Lower lobe of right lung (tissue), 2 donors: ENCODE data around the gene SHLD1. TPM values are rescaled to one million over a fixed set of nuclear protein-coding genes. Genes with fewer than 3 reads are reported as not detected.

Source experiments
- ATAC-seq, 2 donors: fragments of 200-7000 bp; cut with Tn5 transposase; one replicate each; pipeline ENCODE4 v1.9.1; 2020 to 2022; ENCODE audit warnings: mild to moderate bottlenecking in 2 of 2, moderate library complexity in 2 of 2
- DNase-seq: peaks from one replicate; pipeline ENCODE4 v3.0.0-alpha.2; 2020
- H3K27ac ChIP-seq: fragments of 200-600 bp; one replicate; pipeline ENCODE4 v1.8.0; 2022
- H3K27me3 ChIP-seq: fragments of 200-600 bp; one replicate; pipeline ENCODE4 v1.8.0; 2022; ENCODE audit warnings: low read depth
- H3K36me3 ChIP-seq: fragments of 200-600 bp; one replicate; pipeline ENCODE4 v1.8.0; 2022; ENCODE audit warnings: mild to moderate bottlenecking
- H3K4me1 ChIP-seq: fragments of 200-600 bp; one replicate; pipeline ENCODE4 v1.8.0; 2022
- H3K4me3 ChIP-seq: fragments of 200-600 bp; one replicate; pipeline ENCODE4 v1.8.0; 2022; ENCODE audit warnings: mild to moderate bottlenecking
- H3K9me3 ChIP-seq: fragments of 200-600 bp; one replicate; pipeline ENCODE4 v1.8.0; 2022
- intact Hi-C: fragments of 100-400 bp; cut with DNase I; formaldehyde crosslinking; loops from one replicate; pipeline ENCODE4 v1.11.0; 2022
- total RNA-seq: library from RNA; stranded (reverse); fragmentation: NEBNext Ultra II Directional; extraction: Animal tissue kit (Norgen Biotek cat#: 25700); gene quantifications from one replicate; pipeline ENCODE4 v1.2.1, GENCODE V29; 2021
- TF ChIP-seq, protein P1 (sequence below): fragments of 200-600 bp; IDR thresholded peaks from one replicate; pipeline ENCODE4 v1.8.0; 2022; ENCODE audit warnings: antibody characterized with exemption, mild to moderate bottlenecking
- donor health status: DM: no; HTN: yes; CAD: no; lungs with severe emphysema.

SHLD1 gene
- total RNA-seq, 1 donor from 2014 or later = 6.0 TPM

DNA sequence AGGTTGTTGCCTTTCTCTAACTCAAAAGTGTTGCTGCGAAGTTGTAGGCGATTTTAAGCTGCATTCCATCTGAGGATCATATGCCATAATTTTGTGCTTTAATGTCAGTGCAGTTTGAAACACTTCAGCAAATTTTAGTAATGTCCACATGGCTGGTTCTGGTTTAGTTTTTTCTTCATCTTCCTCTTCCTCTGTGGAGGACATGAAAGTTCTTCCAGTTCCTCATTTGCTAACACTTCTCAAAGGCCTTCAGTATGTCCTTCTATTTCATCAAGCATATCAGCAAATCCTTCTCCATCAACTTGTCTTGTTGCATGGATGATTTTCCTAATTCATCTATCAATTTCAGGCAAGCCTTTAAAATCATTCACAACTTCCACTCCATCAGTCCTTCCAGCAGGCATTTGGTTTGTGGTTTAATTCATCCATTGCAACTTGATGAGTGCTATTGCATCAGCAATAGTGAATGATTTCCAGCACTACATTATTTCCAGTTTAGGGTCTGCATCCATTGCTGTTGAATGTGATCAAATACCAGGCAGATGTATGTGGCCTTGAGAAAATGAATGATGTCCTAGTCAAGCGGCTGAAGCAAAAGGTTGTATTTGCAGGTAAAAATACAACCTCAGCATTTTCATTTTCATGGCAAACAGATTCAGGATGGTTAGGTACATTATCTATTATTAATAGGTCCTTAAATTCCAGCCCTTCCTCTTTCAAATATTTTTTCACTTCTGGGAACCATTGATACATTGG, 20.2 kb downstream of the SHLD1 start:
- Histone ChIP-seq H3K27ac (no peak overlapping the region), H3K4me1 (no peaks in the 10 kb centered on the region), H3K4me3 (no peak overlapping the region), H3K27me3 (no peaks in the 10 kb centered on the region), H3K9me3 (no peaks in the 10 kb centered on the region), H3K36me3 (peaks cover 36% of the 10 kb centered on the region)
- intact Hi-C loops = no loop called here
- DNase-seq (no peak), ATAC-seq (no peak)
- TF ChIP-seq, protein P1, sequence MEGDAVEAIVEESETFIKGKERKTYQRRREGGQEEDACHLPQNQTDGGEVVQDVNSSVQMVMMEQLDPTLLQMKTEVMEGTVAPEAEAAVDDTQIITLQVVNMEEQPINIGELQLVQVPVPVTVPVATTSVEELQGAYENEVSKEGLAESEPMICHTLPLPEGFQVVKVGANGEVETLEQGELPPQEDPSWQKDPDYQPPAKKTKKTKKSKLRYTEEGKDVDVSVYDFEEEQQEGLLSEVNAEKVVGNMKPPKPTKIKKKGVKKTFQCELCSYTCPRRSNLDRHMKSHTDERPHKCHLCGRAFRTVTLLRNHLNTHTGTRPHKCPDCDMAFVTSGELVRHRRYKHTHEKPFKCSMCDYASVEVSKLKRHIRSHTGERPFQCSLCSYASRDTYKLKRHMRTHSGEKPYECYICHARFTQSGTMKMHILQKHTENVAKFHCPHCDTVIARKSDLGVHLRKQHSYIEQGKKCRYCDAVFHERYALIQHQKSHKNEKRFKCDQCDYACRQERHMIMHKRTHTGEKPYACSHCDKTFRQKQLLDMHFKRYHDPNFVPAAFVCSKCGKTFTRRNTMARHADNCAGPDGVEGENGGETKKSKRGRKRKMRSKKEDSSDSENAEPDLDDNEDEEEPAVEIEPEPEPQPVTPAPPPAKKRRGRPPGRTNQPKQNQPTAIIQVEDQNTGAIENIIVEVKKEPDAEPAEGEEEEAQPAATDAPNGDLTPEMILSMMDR = no peak

DNA sequence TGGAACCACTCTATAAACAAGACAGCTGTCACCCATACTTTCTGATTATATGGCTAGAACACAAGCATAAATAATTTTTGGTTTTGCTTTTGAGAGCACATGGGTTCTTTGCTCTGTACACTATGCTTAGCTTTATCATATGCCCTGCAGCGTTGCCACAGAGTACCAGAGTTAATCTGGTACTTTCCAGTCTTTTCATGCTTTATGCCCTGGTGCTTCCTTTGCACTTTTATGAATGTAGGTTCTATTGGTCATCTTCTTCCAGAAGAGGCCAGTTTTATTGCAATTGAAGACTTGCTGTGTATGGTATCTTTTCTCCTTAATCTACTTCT, 20.8 kb downstream of the SHLD1 start:
- H3K4me1 ChIP-seq = no peaks in the 10 kb centered on the region
- intact Hi-C loops = no loop called here
- no peaks in the 10 kb centered on the region for H3K9me3 ChIP-seq
- H3K27ac ChIP-seq = no peak overlapping the region
- ATAC-seq (no peak), DNase-seq (no peak)
- no peaks in the 10 kb centered on the region for H3K27me3 ChIP-seq
- peaks cover 40% of the 10 kb centered on the region for H3K36me3 ChIP-seq
- no peak overlapping the region for H3K4me3 ChIP-seq
- TF ChIP-seq, protein P1 = no peak

DNA sequence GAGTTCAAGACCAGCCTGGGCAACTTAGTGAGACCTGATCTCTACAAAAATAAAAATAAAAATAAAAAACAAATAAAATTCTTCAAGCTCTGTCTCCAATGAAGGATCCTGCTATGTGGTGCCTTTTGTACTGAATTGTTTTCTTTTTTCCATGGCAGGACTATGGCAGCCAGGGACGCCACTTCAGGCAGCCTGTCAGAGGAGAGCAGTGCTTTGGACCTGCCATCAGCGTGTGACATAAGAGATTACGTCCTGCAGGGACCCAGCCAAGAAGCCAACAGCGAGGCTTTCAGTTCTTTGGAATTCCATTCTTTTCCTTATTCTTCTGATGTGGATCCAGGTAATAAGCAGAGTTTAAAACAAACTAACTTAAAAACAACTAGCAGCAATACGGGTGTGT, 22.5 kb downstream of the SHLD1 start:
- H3K27me3 ChIP-seq = no peaks in the 10 kb centered on the region
- TF ChIP-seq, protein P1 = no peak
- intact Hi-C loops = no loop called here
- H3K36me3 ChIP-seq = peaks cover 46% of the 10 kb centered on the region
- ATAC-seq (no peak), DNase-seq (no peak)
- H3K4me3 ChIP-seq = no peak overlapping the region
- H3K4me1 ChIP-seq = no peaks in the 10 kb centered on the region
- H3K9me3 ChIP-seq = no peaks in the 10 kb centered on the region
- H3K27ac ChIP-seq = no peak overlapping the region

DNA sequence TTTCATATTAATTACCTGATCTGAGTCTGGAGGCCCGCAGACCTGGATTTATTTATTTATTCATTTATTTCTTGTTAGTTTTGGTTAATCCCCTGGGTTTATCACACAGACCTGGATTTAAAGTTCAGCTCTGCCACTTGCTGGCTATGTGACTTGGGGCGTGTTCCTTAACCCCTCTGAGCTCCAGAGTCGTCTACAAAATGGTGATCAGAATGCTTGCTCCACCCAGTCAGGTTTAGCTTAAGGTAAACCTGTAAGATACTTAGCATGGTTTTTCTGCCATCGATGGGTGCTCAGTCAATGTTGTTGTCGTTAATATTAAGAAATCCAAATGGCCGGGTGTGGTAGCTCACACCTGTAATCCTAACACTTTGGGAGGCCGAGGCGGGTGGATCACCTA, 23.4 kb downstream of the SHLD1 start:
- peaks cover 40% of the 10 kb centered on the region for H3K36me3 ChIP-seq
- DNase-seq (no peak), ATAC-seq (no peak)
- H3K4me3 ChIP-seq = no peak overlapping the region
- no peaks in the 10 kb centered on the region for H3K4me1 ChIP-seq
- intact Hi-C loops = no loop called here
- H3K27me3 ChIP-seq = no peaks in the 10 kb centered on the region
- no peak overlapping the region for H3K27ac ChIP-seq
- TF ChIP-seq, protein P1 = no peak
- H3K9me3 ChIP-seq = no peaks in the 10 kb centered on the region

DNA sequence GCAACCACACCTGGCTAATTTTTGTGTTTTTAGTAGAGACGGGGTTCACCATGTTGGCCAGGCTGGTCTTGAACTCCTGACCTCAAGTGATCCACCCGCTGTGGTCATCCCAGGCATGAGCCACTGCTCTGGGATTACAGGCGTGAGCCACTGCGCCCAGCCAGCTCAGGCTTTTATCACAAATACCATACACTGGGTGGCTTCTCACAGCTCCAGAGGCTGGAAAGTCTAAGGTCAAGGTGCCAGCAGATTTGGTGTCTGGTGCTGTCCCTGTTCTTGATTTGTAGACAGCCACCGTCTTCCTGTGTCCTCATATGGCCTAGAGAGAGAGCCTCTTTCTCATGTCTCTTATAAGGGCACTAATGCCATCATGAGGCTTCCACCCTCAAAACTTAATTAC, 25.9 kb downstream of the SHLD1 start:
- H3K36me3 ChIP-seq = peaks cover 40% of the 10 kb centered on the region
- ATAC-seq (no peak), DNase-seq (no peak)
- no peak overlapping the region for H3K4me3 ChIP-seq
- no peaks in the 10 kb centered on the region for H3K4me1 ChIP-seq
- no peaks in the 10 kb centered on the region for H3K27me3 ChIP-seq
- H3K9me3 ChIP-seq = no peaks in the 10 kb centered on the region
- H3K27ac ChIP-seq = no peak overlapping the region
- TF ChIP-seq, protein P1 = no peak
- intact Hi-C loops = no loop called here
